Sigmoid colon (tissue), 7 donors: ENCODE data around the gene TUBA3C. TPM values are rescaled to one million over a fixed set of nuclear protein-coding genes. Genes with fewer than 3 reads are reported as not detected.
A peak's percentile ranks its signal among the peaks of the same experiment; 100 is the strongest.
"Not testable (repeated sequence)": the region's sequence is repeated elsewhere in the genome, so short reads cannot be mapped to it uniquely, and the experiment has no call there.

Experiments used
- DNase-seq: peaks from one replicate; pipeline ENCODE4 v3.0.0-alpha.2; 2019
- H3K27ac ChIP-seq, 4 donors: fragments of 200-600 bp; sonication (generic); one replicate each; pipeline ENCODE4 v1.5.1; 2016 to 2019; ENCODE audit warnings: mild to moderate bottlenecking in 1 of 4
- H3K27me3 ChIP-seq, 3 donors: fragments of 200-600 bp; sonication (generic); one replicate each; pipeline ENCODE4 v1.5.1; 2019; ENCODE audit warnings: mild to moderate bottlenecking in 1 of 3
- H3K36me3 ChIP-seq, 4 donors: fragments of 200-600 bp; sonication (generic); one replicate each; pipeline ENCODE4 v1.5.1; 2016 to 2019
- H3K4me1 ChIP-seq, 4 donors: fragments of 200-600 bp; sonication (generic); one replicate each; pipeline ENCODE4 v1.5.1; 2017 to 2019
- H3K4me3 ChIP-seq, 4 donors: fragments of 200-600 bp; sonication (generic); one replicate each; pipeline ENCODE4 v1.5.1; 2017 to 2019; ENCODE audit warnings: mild to moderate bottlenecking in 2 of 4, moderate library complexity in 1 of 4
- H3K9me3 ChIP-seq, 4 donors: fragments of 200-600 bp in 3 of 4; sonication (generic) in 3 of 4; one replicate each; pipeline versions ENCODE4 v1.5.1 to v1.6.1; 2013 to 2019
- CTCF ChIP-seq, 4 experiments: fragments of 450-650 bp in 3 of 4; fragments of 200-600 bp in 1 of 4; IDR thresholded peaks; one replicate each; pipeline ENCODE4 v1.5.1; 2016 to 2019; ENCODE audit warnings: antibody characterized with exemption in 4 of 4, mild to moderate bottlenecking in 3 of 4, moderate library complexity in 2 of 4
- EP300 ChIP-seq, 4 donors: sonication (generic); formaldehyde crosslinking; IDR thresholded peaks; one replicate each; pipeline ENCODE4 v1.6.1; 2017; ENCODE audit warnings: antibody characterized with exemption in 4 of 4
- POLR2A ChIP-seq, 2 donors: fragments of 450-650 bp; IDR thresholded peaks; one replicate each; pipeline ENCODE4 v1.6.1; 2016; ENCODE audit warnings: antibody characterized with exemption in 2 of 2, mild to moderate bottlenecking in 2 of 2, moderate library complexity in 2 of 2
- POLR2AphosphoS5 ChIP-seq, 4 donors: sonication (generic); formaldehyde crosslinking; IDR thresholded peaks; one replicate each; pipeline ENCODE4 v1.6.1; 2017; ENCODE audit warnings: antibody characterized with exemption in 4 of 4
- WGBS, 2 donors: extraction: QIAGEN DNeasy Blood & Tissue Kit; methylation state at CpG; one replicate each; pipeline ENCODE4 v1.1.7; 2013; 5-methylcytosine and 5-hydroxymethylcytosine counted together
- intact Hi-C: fragments of 100-400 bp; cut with DNase I; formaldehyde crosslinking; loops from one replicate; pipeline ENCODE4 v1.15.1; 2023
- polyA plus RNA-seq, 3 donors: library from polyadenylated mRNA; stranded (reverse); fragments of 200-250 nt; gene quantifications; one replicate each; pipeline ENCODE4 v1.2.3, GENCODE V29; 2013
- total RNA-seq, 4 donors: library from RNA; depleted of rRNA; stranded (reverse); fragments of >200 nt; gene quantifications; one replicate each; pipeline ENCODE4 v1.1.0, GENCODE V29; 2016
- donor health status: healthy with polysubstance abuse.
- donor health status: Bipolar disorder and iron deficiency.
- donor health status: healthy.

Gene TUBA3C
- total and polyA plus RNA-seq, 7 donors, result not detected

- DNase-seq, result no peak
- H3K27ac ChIP-seq, result no peak overlapping the region
- H3K4me1 ChIP-seq, result no peaks in the 10 kb centered on the region
- no peak overlapping the region for H3K4me3 ChIP-seq
- H3K36me3 ChIP-seq, result no peaks in the 10 kb centered on the region
- 86 to 87% methylated on average over 7 of the region's 7 CpGs for WGBS, 2 donors
- intact Hi-C loops, result no loop called here
- no peaks in the 10 kb centered on the region for H3K27me3 ChIP-seq
- peaks cover 0 to 3% (median 0%) of the 10 kb centered on the region in 4 donors for H3K9me3 ChIP-seq
- no peak for TF ChIP-seq POLR2A (IDR thresholded peaks at IDR 0.05)
These were observed 1.7 kb downstream of the TUBA3C start for GRCh38 chr13:19179916-19180315.

GRCh38 chr13:19178901-19179593, 2.6 kb downstream of the TUBA3C start:
- DNase-seq, result no peak
- no peaks in the 10 kb centered on the region for H3K9me3 ChIP-seq
- WGBS, 2 donors, result 81 to 83% methylated on average over 15 of the region's 15 CpGs
- no peaks in the 10 kb centered on the region for H3K36me3 ChIP-seq
- no peak overlapping the region for H3K4me3 ChIP-seq
- intact Hi-C loops, result no loop called here
- no peaks in the 10 kb centered on the region for H3K4me1 ChIP-seq
- no peak for TF ChIP-seq EP300 (IDR thresholded peaks at IDR 0.05)
- no peak for TF ChIP-seq CTCF (IDR thresholded peaks at IDR 0.05)
- TF ChIP-seq POLR2AphosphoS5 (IDR thresholded peaks at IDR 0.05), result no peak
- TF ChIP-seq POLR2A (IDR thresholded peaks at IDR 0.05), result no peak
- no peak overlapping the region for H3K27ac ChIP-seq
- no peaks in the 10 kb centered on the region for H3K27me3 ChIP-seq

- H3K4me3 ChIP-seq, H3K4me1 ChIP-seq, H3K9me3 ChIP-seq, H3K27me3 ChIP-seq, H3K27ac ChIP-seq, intact Hi-C loops, H3K36me3 ChIP-seq, DNase-seq: not testable (repeated sequence)
- WGBS, 2 donors, result 82 to 86% methylated on average over 36 of the region's 36 CpGs
These were observed 4.4 kb downstream of the TUBA3C start for GRCh38 chr13:19176981-19177776.

GRCh38 chr13:19173752-19174151, 7.9 kb downstream of the TUBA3C start:
- no peak for DNase-seq
- H3K4me1 ChIP-seq, result no peaks in the 10 kb centered on the region
- no peak overlapping the region for H3K4me3 ChIP-seq
- H3K27me3 ChIP-seq, result no peaks in the 10 kb centered on the region
- no peaks in the 10 kb centered on the region for H3K36me3 ChIP-seq
- 83 to 86% methylated on average over 16 of the region's 16 CpGs for WGBS, 2 donors
- intact Hi-C loops, result no loop called here
- H3K27ac ChIP-seq, result no peak overlapping the region
- H3K9me3 ChIP-seq, result no peaks in the 10 kb centered on the region
- TF ChIP-seq EP300 (IDR thresholded peaks at IDR 0.05), result no peak
- TF ChIP-seq CTCF (IDR thresholded peaks at IDR 0.05), result no peak
- TF ChIP-seq POLR2AphosphoS5 (IDR thresholded peaks at IDR 0.05), result no peak
- TF ChIP-seq POLR2A (IDR thresholded peaks at IDR 0.05), result no peak

- Histone ChIP-seq H3K9me3 (no peaks in the 10 kb centered on the region), H3K27me3 (no peaks in the 10 kb centered on the region), H3K4me3 (no peak overlapping the region), H3K4me1 (no peaks in the 10 kb centered on the region), H3K27ac (no peak overlapping the region), H3K36me3 (no peaks in the 10 kb centered on the region)
- TF ChIP-seq CTCF (IDR thresholded peaks at IDR 0.05) (no peak), POLR2AphosphoS5 (IDR thresholded peaks at IDR 0.05) (no peak), POLR2A (IDR thresholded peaks at IDR 0.05) (no peak), EP300 (IDR thresholded peaks at IDR 0.05) (no peak)
- DNase-seq, result peak; percentile 34
- intact Hi-C loops, result no loop called here
- 72 to 73% methylated on average over 6 of the region's 6 CpGs for WGBS, 2 donors
These were observed 9.0 kb downstream of the TUBA3C start for GRCh38 chr13:19172647-19173030.
